H1 (cell line): ENCODE measurements around the gene ATP13A2. TPM values are rescaled to one million over a fixed set of nuclear protein-coding genes. Genes with fewer than 3 reads are reported as not detected.
"Not testable (repeated sequence)": the region's sequence is repeated elsewhere in the genome, so short reads cannot be mapped to it uniquely, and the experiment has no call there.

ENCODE experiments used
- CTCF ChIA-PET: fragments of 300-600 bp; sonication (Branson Sonifier 250); formaldehyde crosslinking; loops from one replicate; lab custom pipeline; 2021; ENCODE audit not compliant: partially characterized antibody; lab: Charles Lee
- POLR2A ChIA-PET: fragments of 300-600 bp; sonication (Branson Sonifier 250); formaldehyde crosslinking; loops from one replicate; lab custom pipeline; 2021; ENCODE audit warnings: inconsistent platforms; ENCODE audit not compliant: partially characterized antibody; lab: Charles Lee
- DNase-seq, 2 experiments: peaks; one replicate each; pipeline versions ENCODE4 v3.0.0 to v3.0.0-alpha.2; 2010 to 2022; ENCODE audit warnings: low spot score in 2 of 2, low read depth in 1 of 2, mixed read lengths in 1 of 2
- FAIRE-seq: peaks from 2 replicates; lab custom pipeline; 2011; peaks lifted over from hg19 to GRCh38; lab: Jason Lieb, UNC
- H2AFZ ChIP-seq: 2 replicates; pipeline ENCODE4 v1.8.1; 2012; ENCODE audit warnings: low read length, inconsistent platforms
- H2AK5ac ChIP-seq: 2 replicates; pipeline ENCODE4 v1.6.1; 2013; ENCODE audit warnings: low read depth, low read length
- H2BK120ac ChIP-seq: replicated peaks from 2 replicates; pipeline ENCODE3; 2013; ENCODE audit warnings: low read depth, low read length, inconsistent platforms
- H2BK12ac ChIP-seq: 2 replicates; pipeline ENCODE4 v1.6.1; 2013; ENCODE audit warnings: low read depth, low read length
- H2BK15ac ChIP-seq: 2 replicates; pipeline ENCODE4 v1.6.1; 2013; ENCODE audit warnings: low read length
- H2BK20ac ChIP-seq: 2 replicates; pipeline ENCODE4 v1.6.1; 2013; ENCODE audit warnings: low read length
- H2BK5ac ChIP-seq: 2 replicates; pipeline ENCODE4 v1.6.1; 2013; ENCODE audit warnings: low read depth, low read length
- H3K14ac ChIP-seq: 2 replicates; pipeline ENCODE4 v1.6.1; 2013; ENCODE audit warnings: inconsistent platforms; ENCODE audit not compliant: insufficient read length
- H3K18ac ChIP-seq: 2 replicates; pipeline ENCODE4 v1.6.1; 2013; ENCODE audit warnings: low read length; ENCODE audit errors: extremely low read depth
- H3K23ac ChIP-seq: 2 replicates; pipeline ENCODE4 v1.6.1; 2013; ENCODE audit warnings: inconsistent platforms; ENCODE audit not compliant: insufficient read length
- H3K23me2 ChIP-seq: 2 replicates; pipeline ENCODE4 v1.6.1; 2013; ENCODE audit warnings: low read depth, low read length
- H3K27ac ChIP-seq: 2 replicates; pipeline ENCODE4 v1.6.1; 2011; ENCODE audit warnings: low read depth, low read length, inconsistent platforms
- H3K27me3 ChIP-seq, 4 experiments: replicated peaks in 1 of 4; 1 replicate in 1 of 4; 2 replicates in 3 of 4; pipeline versions ENCODE4 v1.6.1 to v1.8.1; 2011 to 2013; ENCODE audit warnings: low read length in 3 of 4, mild to moderate bottlenecking in 3 of 4, inconsistent platforms in 2 of 4, mixed read lengths in 2 of 4, moderate library complexity in 1 of 4; ENCODE audit not compliant: control insufficient read depth in 3 of 4, insufficient read depth in 3 of 4; ENCODE audit errors: extremely low read depth in 1 of 4
- H3K36me3 ChIP-seq, 4 experiments: 2 replicates each; pipeline versions ENCODE4 v1.6.1 to v1.8.1; 2011 to 2013; ENCODE audit warnings: mild to moderate bottlenecking in 4 of 4, low read length in 3 of 4, moderate library complexity in 2 of 4, control low read depth in 1 of 4, inconsistent platforms in 1 of 4; ENCODE audit not compliant: insufficient read depth in 4 of 4, control insufficient read depth in 2 of 4
- H3K4ac ChIP-seq: replicated peaks from 2 replicates; pipeline ENCODE3; 2013; ENCODE audit warnings: low read length, low read depth, mixed read lengths, inconsistent platforms; ENCODE audit not compliant: insufficient read length
- H3K4me1 ChIP-seq, 4 experiments: replicated peaks in 1 of 4; 1 replicate in 1 of 4; 2 replicates in 3 of 4; pipeline versions ENCODE4 v1.6.1 to v1.8.1; 2011 to 2013; ENCODE audit warnings: low read length in 3 of 4, inconsistent platforms in 2 of 4, mixed read lengths in 1 of 4; ENCODE audit not compliant: insufficient read depth in 4 of 4, control insufficient read depth in 3 of 4
- H3K4me2 ChIP-seq, 2 experiments: 2 replicates each; pipeline versions ENCODE4 v1.6.1 to v1.8.1; 2011 to 2013; ENCODE audit warnings: low read depth in 2 of 2, low read length in 2 of 2, control low read depth in 1 of 2, inconsistent platforms in 1 of 2, mild to moderate bottlenecking in 1 of 2; ENCODE audit not compliant: insufficient read depth in 1 of 2
- H3K4me3 ChIP-seq, 4 experiments: fragments of 200-600, 300-600 bp in 1 of 4; sonication (generic), shearing (Covaris generic), sonication (Bioruptor Twin) in 1 of 4; 2 replicates each; pipeline versions ENCODE4 v1.5.1 to v1.8.1; 2011 to 2016; ENCODE audit warnings: low read length in 4 of 4, low read depth in 3 of 4, control low read depth in 2 of 4, inconsistent platforms in 2 of 4, mild to moderate bottlenecking in 2 of 4, mixed read lengths in 1 of 4, moderate library complexity in 1 of 4; ENCODE audit not compliant: insufficient read depth in 2 of 4; ENCODE audit errors: extremely low read depth in 1 of 4
- H3K56ac ChIP-seq: replicated peaks from 2 replicates; pipeline ENCODE3; 2013; ENCODE audit warnings: low read depth, mild to moderate bottlenecking, mixed read lengths, low read length, inconsistent platforms; ENCODE audit not compliant: insufficient read length
- H3K79me1 ChIP-seq: 2 replicates; pipeline ENCODE4 v1.6.1; 2013; ENCODE audit warnings: low read depth, low read length, control low read depth
- H3K79me2 ChIP-seq, 2 experiments: 2 replicates each; pipeline versions ENCODE4 v1.6.1 to v1.8.1; 2012 to 2013; ENCODE audit warnings: low read length in 2 of 2, mild to moderate bottlenecking in 2 of 2, inconsistent platforms in 1 of 2; ENCODE audit not compliant: insufficient read depth in 2 of 2, control insufficient read depth in 1 of 2
- H3K9ac ChIP-seq, 4 experiments: replicated peaks in 1 of 4; 1 replicate in 1 of 4; 2 replicates in 3 of 4; pipeline versions ENCODE4 v1.6.1 to v1.8.1; 2011 to 2013; ENCODE audit warnings: low read depth in 3 of 4, low read length in 3 of 4, control low read depth in 2 of 4, mild to moderate bottlenecking in 2 of 4, moderate library complexity in 2 of 4, inconsistent platforms in 1 of 4; ENCODE audit errors: extremely low read depth in 1 of 4
- H3K9me3 ChIP-seq, 2 experiments: 2 replicates each; pipeline versions ENCODE4 v1.6.1 to v1.8.1; 2012 to 2013; ENCODE audit warnings: mild to moderate bottlenecking in 2 of 2, moderate library complexity in 2 of 2, control low read depth in 1 of 2, inconsistent platforms in 1 of 2, low read depth in 1 of 2, low read length in 1 of 2, mixed read lengths in 1 of 2; ENCODE audit not compliant: insufficient read depth in 2 of 2
- H4K20me1 ChIP-seq, 2 experiments: replicated peaks in 1 of 2; 2 replicates each; pipeline versions ENCODE3 to v1.8.1; 2011 to 2013; ENCODE audit warnings: inconsistent platforms in 2 of 2, low read length in 2 of 2, mild to moderate bottlenecking in 1 of 2; ENCODE audit not compliant: insufficient read depth in 2 of 2, control insufficient read depth in 1 of 2
- H4K5ac ChIP-seq: 2 replicates; pipeline ENCODE4 v1.6.1; 2013; ENCODE audit warnings: low read length, low read depth, mixed read lengths, inconsistent platforms; ENCODE audit not compliant: insufficient read length
- H4K8ac ChIP-seq: 2 replicates; pipeline ENCODE4 v1.8.0; 2013; ENCODE audit warnings: mild to moderate bottlenecking, moderate library complexity, low read length, inconsistent platforms; ENCODE audit not compliant: insufficient read depth; ENCODE audit errors: extremely low read depth
- H4K91ac ChIP-seq: replicated peaks from 2 replicates; pipeline ENCODE3; 2013; ENCODE audit warnings: low read length, mixed read lengths, inconsistent platforms; ENCODE audit not compliant: insufficient read length
- WGBS, 2 experiments: shearing (Covaris generic) in 1 of 2; methylation state at CpG; one replicate each; pipeline versions ENCODE4 v1.1.6 to v1.1.7; 2013 to 2015; ENCODE audit warnings: low lambda C conversion rate in 2 of 2, mixed read lengths in 2 of 2, inconsistent platforms in 1 of 2, low coverage in 1 of 2, missing lambda C conversion rate in 1 of 2; ENCODE audit not compliant: insufficient replicate concordance in 2 of 2, insufficient coverage in 1 of 2, insufficient read length in 1 of 2; ENCODE audit errors: extremely low coverage in 1 of 2, missing lambda C conversion rate in 1 of 2; 5-methylcytosine and 5-hydroxymethylcytosine counted together
- polyA plus RNA-seq, 7 experiments: library from polyadenylated mRNA; depleted of rRNA in 3 of 7; stranded (reverse) in 5 of 7; unstranded in 2 of 7; fragments of >200 nt in 5 of 7; fragments of 200-250 nt in 2 of 7; gene quantifications; 1 replicate in 5 of 7; 2 replicates in 1 of 7; 4 replicates in 1 of 7; pipeline versions ENCODE4 v1.2.1 to v1.2.3, GENCODE V29; 2011 to 2013; ENCODE audit warnings: missing spikeins in 2 of 7, mixed read lengths in 2 of 7
- total RNA-seq: library from RNA; stranded (reverse); fragmentation: NEBNext Ultra II Directional; extraction: Animal tissue kit (Norgen Biotek cat#: 25700); gene quantifications from 2 replicates; pipeline ENCODE4 v1.2.1, GENCODE V29; 2021

Gene ATP13A2
- total and polyA plus RNA-seq, 2 of the 8 experiments (the other 6 are each of a cell fraction or from before 2014, with no cell fraction given) = 82.1 to 83.6 TPM

DNA sequence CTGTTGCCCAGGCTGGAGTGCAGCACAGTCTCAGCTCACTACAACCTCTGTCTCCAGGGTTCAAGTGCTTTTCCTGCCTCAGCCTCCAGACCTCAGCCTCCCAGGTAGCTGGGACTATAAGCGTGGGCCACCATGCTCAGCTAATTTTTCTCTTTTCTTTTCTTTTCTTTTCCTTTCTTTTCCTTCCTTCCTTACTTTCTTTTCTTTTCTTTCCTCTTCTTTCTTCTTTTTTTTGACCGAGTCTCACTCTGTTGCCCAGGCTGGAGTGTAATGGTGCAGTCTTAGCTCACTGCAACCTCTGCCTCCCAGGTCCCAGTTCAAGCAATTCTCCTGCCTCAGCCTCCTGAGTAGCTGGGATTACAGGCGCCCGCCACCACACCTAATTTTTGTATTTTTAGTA lies 47.6 kb downstream of the ATP13A2 start:
- not testable (repeated sequence) for H3K9me3 ChIP-seq, H2AK5ac ChIP-seq, H4K8ac ChIP-seq, H3K56ac ChIP-seq, H4K91ac ChIP-seq, H2AFZ ChIP-seq, H3K9ac ChIP-seq, H3K18ac ChIP-seq, H3K23me2 ChIP-seq, H3K4me2 ChIP-seq, H2BK12ac ChIP-seq, H2BK20ac ChIP-seq, H2BK5ac ChIP-seq, H3K79me1 ChIP-seq, H3K79me2 ChIP-seq, H4K20me1 ChIP-seq, H3K14ac ChIP-seq, H2BK120ac ChIP-seq, H3K27ac ChIP-seq, H4K5ac ChIP-seq, H3K4ac ChIP-seq, H3K27me3 ChIP-seq, H3K23ac ChIP-seq, H3K4me3 ChIP-seq, H3K4me1 ChIP-seq, FAIRE-seq, DNase-seq, H2BK15ac ChIP-seq
- 94% methylated on average over 3 of the region's 4 CpGs; no CpG with 5 or more reads in 1 of the 2 experiments for WGBS, 2 experiments
- ChIA-PET POLR2A (interaction anchor here (1.1 to 9.5 kb wide), 5 partner anchors 11 to 44 kb away, joined by 3 to 92 read pairs (median 4); partner anchors contain the start of gene MFAP2), CTCF (interaction anchor here (0.8 to 14.3 kb wide), 12 partner anchors 12 to 285 kb away, joined by 3 to 267 read pairs (median 4); partner anchors contain the start of genes MFAP2 and PADI3)
- peaks cover 3 to 21% (median 13%) of the 10 kb centered on the region in 4 experiments; a peak in 6 of 8 replicates for H3K36me3 ChIP-seq
